K562 (cell line): ENCODE measurements around the gene SEMA5A. TPM values are rescaled to one million over a fixed set of nuclear protein-coding genes. Genes with fewer than 3 reads are reported as not detected.

Experiments
- ATAC-seq: fragments of 200-7000 bp; cut with Tn5 transposase; 3 replicates; pipeline ENCODE4 v1.9.1; 2020; ENCODE audit warnings: moderate library complexity
- BruUV-seq: library from RNA; stranded (reverse); fragments of 400-500 nt; replicated peaks from 2 replicates; lab custom pipeline; 2021; lab: Mats Ljungman, UMichigan
- CTCF ChIA-PET: fragments of 300-600 bp; formaldehyde crosslinking; extraction: SDS; loops from one replicate; lab custom pipeline; 2021; ENCODE audit warnings: low intra/inter-chr PET ratio; lab: Yijun Ruan, JAX
- POLR2A ChIA-PET: fragments of 300-600, 350-650 bp; sonication (Branson Sonifier 250); formaldehyde crosslinking; extraction: SDS; loops from one replicate; lab custom pipeline; 2021; ENCODE audit warnings: antibody characterized with exemption, inconsistent platforms; lab: Yijun Ruan, JAX
- DNase-seq, 4 experiments: peaks; one replicate each; pipeline versions ENCODE4 v3.0.0 to v3.0.0-alpha.2; 2011 to 2018; ENCODE audit warnings: low spot score in 3 of 4, mixed read lengths in 3 of 4; ENCODE audit errors: extremely low read depth in 1 of 4
- FAIRE-seq: peaks from 2 replicates; lab custom pipeline; 2011; peaks lifted over from hg19 to GRCh38; lab: Jason Lieb, UNC
- H2AFZ ChIP-seq: 2 replicates; pipeline ENCODE4 v1.6.0; 2011; ENCODE audit warnings: low read depth, low read length, control low read depth, inconsistent platforms
- H3K27ac ChIP-seq: fragments of 200-600 bp; 3 replicates; pipeline ENCODE4 v1.8.0; 2011; ENCODE audit warnings: low read depth, mild to moderate bottlenecking, control low read depth, inconsistent platforms, low read length, moderate library complexity, mixed read lengths; ENCODE audit errors: extremely low read depth
- H3K27me3 ChIP-seq, 2 experiments: fragments of 300-600 bp in 1 of 2; 2 replicates in 1 of 2; 3 replicates in 1 of 2; pipeline versions ENCODE4 v1.6.0 to v1.8.0; 2011; ENCODE audit warnings: inconsistent platforms in 2 of 2, low read length in 2 of 2, mild to moderate bottlenecking in 1 of 2, mixed read lengths in 1 of 2, moderate library complexity in 1 of 2; ENCODE audit not compliant: control insufficient read depth in 2 of 2, insufficient read depth in 2 of 2
- H3K36me3 ChIP-seq: fragments of 300-600 bp; 3 replicates; pipeline ENCODE4 v1.8.0; 2011; ENCODE audit warnings: mild to moderate bottlenecking, low read length, inconsistent platforms; ENCODE audit not compliant: control insufficient read depth, insufficient read depth
- H3K4me1 ChIP-seq, 2 experiments: fragments of 200-600 bp in 1 of 2; replicated peaks in 1 of 2; 2 replicates in 1 of 2; 3 replicates in 1 of 2; pipeline versions ENCODE4 v1.5.1 to v1.8.0; 2011; ENCODE audit warnings: inconsistent platforms in 2 of 2, low read length in 2 of 2, mild to moderate bottlenecking in 1 of 2, mixed read lengths in 1 of 2, moderate library complexity in 1 of 2; ENCODE audit not compliant: control insufficient read depth in 2 of 2, insufficient read depth in 2 of 2
- H3K4me2 ChIP-seq: 2 replicates; pipeline ENCODE4 v1.6.1; 2011; ENCODE audit warnings: low read length, control low read depth, inconsistent platforms, mixed read lengths; ENCODE audit not compliant: insufficient read depth
- H3K4me3 ChIP-seq: fragments of 200-600 bp; sonication (generic), shearing (Covaris generic); 2 replicates; pipeline ENCODE4 v1.5.1; 2016; ENCODE audit warnings: control low read depth, inconsistent platforms
- H3K79me2 ChIP-seq: fragments of 200-600 bp; 3 replicates; pipeline ENCODE4 v1.8.0; 2011; ENCODE audit warnings: low read length, inconsistent platforms; ENCODE audit not compliant: control insufficient read depth, insufficient read depth
- H3K9ac ChIP-seq, 2 experiments: 2 replicates each; pipeline versions ENCODE4 v1.6.0 to v1.6.1; 2011; ENCODE audit warnings: low read depth in 2 of 2, low read length in 2 of 2, control low read depth in 1 of 2, inconsistent platforms in 1 of 2, mild to moderate bottlenecking in 1 of 2, mixed read lengths in 1 of 2; ENCODE audit not compliant: insufficient read depth in 1 of 2
- H3K9me1 ChIP-seq: one replicate; pipeline ENCODE4 v1.6.0; 2011; ENCODE audit warnings: inconsistent platforms, mild to moderate bottlenecking, low read length, moderate library complexity; ENCODE audit not compliant: control insufficient read depth, insufficient read depth
- H3K9me3 ChIP-seq: replicated peaks from 2 replicates; pipeline ENCODE4 v1.5.1; 2011; ENCODE audit warnings: low read depth, low read length, inconsistent platforms; ENCODE audit not compliant: control insufficient read depth, insufficient read depth
- H4K20me1 ChIP-seq: replicated peaks from 2 replicates; pipeline ENCODE4 v1.6.1; 2011; ENCODE audit warnings: low read length, inconsistent platforms, mixed read lengths; ENCODE audit not compliant: control insufficient read depth, insufficient read depth
- EWSR1 ChIP-seq: fragments of 450-650 bp; IDR thresholded peaks from 2 replicates; pipeline ENCODE4 v1.6.1; 2018; ENCODE audit warnings: borderline replicate concordance, mild to moderate bottlenecking, low read depth, moderate library complexity; ENCODE audit not compliant: partially characterized antibody
- FOXP4 ChIP-seq: sonication (generic); formaldehyde crosslinking; IDR thresholded peaks from 2 replicates; pipeline ENCODE4 v1.8.0; 2022; ENCODE audit warnings: mild to moderate bottlenecking, missing genetic modification reagents, borderline replicate concordance
- PREB ChIP-seq: sonication (generic); formaldehyde crosslinking; IDR thresholded peaks from 2 replicates; pipeline ENCODE4 v1.8.1; 2023; ENCODE audit warnings: mild to moderate bottlenecking, missing genetic modification reagents
- RREB1 ChIP-seq: fragments of 250-450 bp; sonication (Bioruptor Pico); IDR thresholded peaks from 2 replicates; pipeline ENCODE4 v1.4.0; 2020
- ZBTB12 ChIP-seq: fragments of 250-450 bp; sonication (Bioruptor Pico); IDR thresholded peaks from 2 replicates; pipeline ENCODE4 v1.4.0; 2020
- ZBTB43 ChIP-seq: sonication (generic); formaldehyde crosslinking; IDR thresholded peaks from 2 replicates; pipeline ENCODE4 v1.8.0; 2023; ENCODE audit warnings: mild to moderate bottlenecking, missing genetic modification reagents
- WGBS: fragments of 100-300 bp; shearing (Covaris generic); methylation state at CpG from one replicate; pipeline ENCODE4 v1.1.6; 2016; ENCODE audit warnings: low coverage, mixed read lengths; ENCODE audit not compliant: insufficient coverage; ENCODE audit errors: missing lambda C conversion rate; 5-methylcytosine and 5-hydroxymethylcytosine counted together
- in situ Hi-C: fragments of 300-500 bp; cut with MboI; formaldehyde crosslinking; loops from 4 replicates; pipeline ENCODE4 v1.15.0; 2018; ENCODE audit warnings: inconsistent platforms, mixed read lengths
- intact Hi-C: fragments of 100-400 bp; cut with micrococcal nuclease; formaldehyde crosslinking; loops from 2 replicates; pipeline ENCODE4 v1.14.2; 2022
- polyA plus RNA-seq, 8 experiments: library from polyadenylated mRNA; depleted of rRNA in 4 of 8; stranded (reverse) in 5 of 8; unstranded in 3 of 8; fragments of >200 nt; fragmentation: Nextera tagmentation in 2 of 8; fragmentation: Illumina TruSeq in 1 of 8; extraction: Ambion mirVana in 2 of 8; extraction: Trizol in 1 of 8; gene quantifications; 2 replicates each; pipeline versions ENCODE4 v1.2.1 to v1.2.3, GENCODE V29; 2011 to 2014; ENCODE audit warnings: inconsistent platforms in 1 of 8, missing spikeins in 1 of 8
- total RNA-seq, 7 experiments: library from RNA; depleted of rRNA in 6 of 7; stranded (reverse); fragments of >200 nt in 6 of 7; fragmentation: Illumina TruSeq in 2 of 7; extraction: Trizol in 2 of 7; gene quantifications; 2 replicates each; pipeline versions ENCODE4 v1.2.1 to v1.2.3, GENCODE V29; 2011 to 2021; ENCODE audit warnings: low replicate concordance in 1 of 7

The SEMA5A gene
- total and polyA plus RNA-seq, 9 of the 15 experiments (the other 6 are each of a cell fraction or from before 2014, with no cell fraction given), result 0.02 TPM; not detected in 8

- H3K27me3 ChIP-seq, result no peaks in the 10 kb centered on the region
- no peaks in the 10 kb centered on the region for H3K79me2 ChIP-seq
- H3K9me3 ChIP-seq, result no peaks in the 10 kb centered on the region
- ChIA-PET CTCF (no interaction called here), POLR2A (no interaction called here)
- no peak overlapping the region for H3K27ac ChIP-seq
- intact Hi-C loops (loop anchor here (10.0 kb wide), 1 partner anchor 446 kb away; no protein-coding TSS in a partner anchor), in situ Hi-C loops (loop anchor here (10.0 kb wide), 1 partner anchor 1276 kb away; no protein-coding TSS in a partner anchor)
- no peak overlapping the region for H3K9ac ChIP-seq
- no peaks in the 10 kb centered on the region for H3K36me3 ChIP-seq
- ATAC-seq, result no peak
- TF ChIP-seq ZBTB12 (CRISPR knock-in tag) (no peak), EWSR1 (no peak), PREB (no peak), ZBTB43 (CRISPR knock-in tag) (no peak), RREB1 (no peak), FOXP4 (CRISPR knock-in tag) (no peak)
- BruUV-seq, result no TSS peak
- no peak overlapping the region for H3K4me3 ChIP-seq
- H3K9me1 ChIP-seq, result no peaks in the 10 kb centered on the region
- H4K20me1 ChIP-seq, result no peaks in the 10 kb centered on the region
- DNase-seq, result no peak
- no peak for FAIRE-seq
- no peaks in the 10 kb centered on the region for H3K4me1 ChIP-seq
- H2AFZ ChIP-seq, result no peak overlapping the region
- H3K4me2 ChIP-seq, result no peak overlapping the region
- WGBS, result 3% methylated on average over 2 of the region's 2 CpGs
These were observed 344.9 kb downstream of the SEMA5A start for GRCh38 chr5:9201011-9201410.
